Hepatocyte (in vitro differentiated cells): Measurements from ENCODE around the gene PCNP.

ENCODE experiments used
- EZH2 ChIP-seq: fragments of 200-600 bp; sonication (generic); IDR thresholded peaks from 2 replicates; pipeline ENCODE4 v1.6.1; 2016; ENCODE audit warnings: antibody characterized with exemption, mild to moderate bottlenecking, borderline replicate concordance
- EZH2phosphoT487 ChIP-seq: fragments of 200-600 bp; sonication (generic); IDR thresholded peaks from one replicate; pipeline ENCODE4 v1.6.1; 2018; ENCODE audit warnings: antibody characterized with exemption, mild to moderate bottlenecking, low read depth, moderate library complexity; ENCODE audit not compliant: unreplicated experiment, severe bottlenecking
- TF ChIP-seq, protein P1 (sequence below): fragments of 200-600 bp; sonication (generic); IDR thresholded peaks from 2 replicates; pipeline ENCODE4 v1.5.1; 2016; ENCODE audit warnings: antibody characterized with exemption, mild to moderate bottlenecking; ENCODE audit not compliant: poor library complexity

DNA sequence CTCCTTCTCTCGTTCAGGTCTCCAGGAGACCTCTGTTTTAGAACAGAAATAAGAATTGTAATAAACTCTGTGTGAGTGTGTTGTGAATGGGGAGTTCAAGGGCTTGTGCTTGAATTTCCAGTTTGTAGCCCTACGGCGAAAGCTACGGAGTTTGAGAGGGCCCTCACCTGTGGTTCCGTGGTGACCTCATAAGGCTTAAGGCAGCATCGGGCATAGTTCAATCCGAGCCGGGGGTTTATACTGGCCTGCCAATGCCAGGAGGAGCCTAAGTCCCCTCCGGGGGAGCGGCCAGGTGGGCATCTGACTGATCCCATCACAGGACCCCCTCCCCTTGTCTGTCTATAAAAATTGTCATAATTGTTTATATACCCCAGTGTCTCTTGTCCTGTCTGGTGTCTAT is 59.2 kb downstream of the PCNP start:
- TF ChIP-seq, protein P1, sequence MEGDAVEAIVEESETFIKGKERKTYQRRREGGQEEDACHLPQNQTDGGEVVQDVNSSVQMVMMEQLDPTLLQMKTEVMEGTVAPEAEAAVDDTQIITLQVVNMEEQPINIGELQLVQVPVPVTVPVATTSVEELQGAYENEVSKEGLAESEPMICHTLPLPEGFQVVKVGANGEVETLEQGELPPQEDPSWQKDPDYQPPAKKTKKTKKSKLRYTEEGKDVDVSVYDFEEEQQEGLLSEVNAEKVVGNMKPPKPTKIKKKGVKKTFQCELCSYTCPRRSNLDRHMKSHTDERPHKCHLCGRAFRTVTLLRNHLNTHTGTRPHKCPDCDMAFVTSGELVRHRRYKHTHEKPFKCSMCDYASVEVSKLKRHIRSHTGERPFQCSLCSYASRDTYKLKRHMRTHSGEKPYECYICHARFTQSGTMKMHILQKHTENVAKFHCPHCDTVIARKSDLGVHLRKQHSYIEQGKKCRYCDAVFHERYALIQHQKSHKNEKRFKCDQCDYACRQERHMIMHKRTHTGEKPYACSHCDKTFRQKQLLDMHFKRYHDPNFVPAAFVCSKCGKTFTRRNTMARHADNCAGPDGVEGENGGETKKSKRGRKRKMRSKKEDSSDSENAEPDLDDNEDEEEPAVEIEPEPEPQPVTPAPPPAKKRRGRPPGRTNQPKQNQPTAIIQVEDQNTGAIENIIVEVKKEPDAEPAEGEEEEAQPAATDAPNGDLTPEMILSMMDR = no peak
- TF ChIP-seq EZH2phosphoT487 (no peak), EZH2 (no peak)
